HL-60 (cell line): ENCODE results near the gene CHAC2.

Source experiments
- GABPA ChIP-seq: IDR thresholded peaks from 2 replicates; pipeline ENCODE4 v1.6.1; 2012; ENCODE audit warnings: low read depth
- POLR2AphosphoS5 ChIP-seq: IDR thresholded peaks from 2 replicates; pipeline ENCODE4 v1.6.1; 2012; ENCODE audit warnings: low read depth
- SPI1 ChIP-seq: IDR thresholded peaks from 2 replicates; pipeline ENCODE4 v1.6.1; 2012; ENCODE audit warnings: low read depth, mild to moderate bottlenecking, borderline replicate concordance
- TF ChIP-seq, protein P1 (sequence below): IDR thresholded peaks from one replicate; pipeline ENCODE4 v1.5.1; 2011; ENCODE audit warnings: low read length, control low read depth, inconsistent platforms; ENCODE audit not compliant: insufficient read depth
- TF ChIP-seq, protein P2 (sequence below): IDR thresholded peaks from 2 replicates; pipeline ENCODE4 v1.6.1; 2012; ENCODE audit warnings: low read depth; ENCODE audit not compliant: insufficient replicate concordance

DNA sequence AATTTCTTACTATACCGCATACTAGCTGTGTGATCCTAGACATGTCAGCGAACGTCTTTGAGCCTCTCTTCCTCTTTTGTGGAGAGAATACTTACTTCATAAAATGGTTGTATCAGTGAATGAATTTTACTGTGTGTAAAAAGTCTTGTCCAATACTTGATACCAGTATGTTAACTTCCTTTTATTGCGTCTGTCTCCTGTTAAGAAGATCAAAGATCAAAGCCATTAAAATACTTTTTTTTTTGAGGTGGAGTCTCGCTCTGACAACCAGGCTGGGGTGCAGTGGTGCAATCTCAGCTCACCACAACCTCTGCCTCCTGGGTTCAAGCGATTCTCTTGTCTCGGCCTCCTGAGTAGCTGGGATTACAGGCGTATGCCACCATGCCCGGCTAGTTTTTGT is 52.4 kb downstream of the CHAC2 start:
- TF ChIP-seq, protein P1, sequence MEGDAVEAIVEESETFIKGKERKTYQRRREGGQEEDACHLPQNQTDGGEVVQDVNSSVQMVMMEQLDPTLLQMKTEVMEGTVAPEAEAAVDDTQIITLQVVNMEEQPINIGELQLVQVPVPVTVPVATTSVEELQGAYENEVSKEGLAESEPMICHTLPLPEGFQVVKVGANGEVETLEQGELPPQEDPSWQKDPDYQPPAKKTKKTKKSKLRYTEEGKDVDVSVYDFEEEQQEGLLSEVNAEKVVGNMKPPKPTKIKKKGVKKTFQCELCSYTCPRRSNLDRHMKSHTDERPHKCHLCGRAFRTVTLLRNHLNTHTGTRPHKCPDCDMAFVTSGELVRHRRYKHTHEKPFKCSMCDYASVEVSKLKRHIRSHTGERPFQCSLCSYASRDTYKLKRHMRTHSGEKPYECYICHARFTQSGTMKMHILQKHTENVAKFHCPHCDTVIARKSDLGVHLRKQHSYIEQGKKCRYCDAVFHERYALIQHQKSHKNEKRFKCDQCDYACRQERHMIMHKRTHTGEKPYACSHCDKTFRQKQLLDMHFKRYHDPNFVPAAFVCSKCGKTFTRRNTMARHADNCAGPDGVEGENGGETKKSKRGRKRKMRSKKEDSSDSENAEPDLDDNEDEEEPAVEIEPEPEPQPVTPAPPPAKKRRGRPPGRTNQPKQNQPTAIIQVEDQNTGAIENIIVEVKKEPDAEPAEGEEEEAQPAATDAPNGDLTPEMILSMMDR = no peak
- TF ChIP-seq, protein P2, sequence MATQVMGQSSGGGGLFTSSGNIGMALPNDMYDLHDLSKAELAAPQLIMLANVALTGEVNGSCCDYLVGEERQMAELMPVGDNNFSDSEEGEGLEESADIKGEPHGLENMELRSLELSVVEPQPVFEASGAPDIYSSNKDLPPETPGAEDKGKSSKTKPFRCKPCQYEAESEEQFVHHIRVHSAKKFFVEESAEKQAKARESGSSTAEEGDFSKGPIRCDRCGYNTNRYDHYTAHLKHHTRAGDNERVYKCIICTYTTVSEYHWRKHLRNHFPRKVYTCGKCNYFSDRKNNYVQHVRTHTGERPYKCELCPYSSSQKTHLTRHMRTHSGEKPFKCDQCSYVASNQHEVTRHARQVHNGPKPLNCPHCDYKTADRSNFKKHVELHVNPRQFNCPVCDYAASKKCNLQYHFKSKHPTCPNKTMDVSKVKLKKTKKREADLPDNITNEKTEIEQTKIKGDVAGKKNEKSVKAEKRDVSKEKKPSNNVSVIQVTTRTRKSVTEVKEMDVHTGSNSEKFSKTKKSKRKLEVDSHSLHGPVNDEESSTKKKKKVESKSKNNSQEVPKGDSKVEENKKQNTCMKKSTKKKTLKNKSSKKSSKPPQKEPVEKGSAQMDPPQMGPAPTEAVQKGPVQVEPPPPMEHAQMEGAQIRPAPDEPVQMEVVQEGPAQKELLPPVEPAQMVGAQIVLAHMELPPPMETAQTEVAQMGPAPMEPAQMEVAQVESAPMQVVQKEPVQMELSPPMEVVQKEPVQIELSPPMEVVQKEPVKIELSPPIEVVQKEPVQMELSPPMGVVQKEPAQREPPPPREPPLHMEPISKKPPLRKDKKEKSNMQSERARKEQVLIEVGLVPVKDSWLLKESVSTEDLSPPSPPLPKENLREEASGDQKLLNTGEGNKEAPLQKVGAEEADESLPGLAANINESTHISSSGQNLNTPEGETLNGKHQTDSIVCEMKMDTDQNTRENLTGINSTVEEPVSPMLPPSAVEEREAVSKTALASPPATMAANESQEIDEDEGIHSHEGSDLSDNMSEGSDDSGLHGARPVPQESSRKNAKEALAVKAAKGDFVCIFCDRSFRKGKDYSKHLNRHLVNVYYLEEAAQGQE = no peak
- TF ChIP-seq POLR2AphosphoS5 = no peak
- peak; percentile 48; the same call in 1 of the 2 replicates for TF ChIP-seq SPI1
- TF ChIP-seq GABPA = no peak
